ENCODE results near the gene HPD. TPM values are rescaled to one million over a fixed set of nuclear protein-coding genes. Genes with fewer than 3 reads are reported as not detected.
"Not testable (repeated sequence)": the region's sequence is repeated elsewhere in the genome, so short reads cannot be mapped to it uniquely, and the experiment has no call there.

The HPD gene
- total RNA-seq, 4 donors from 2014 or later = 2.0 to 5.0 (median 2.0) TPM; not detected in 1

- DNase-seq (no peak), ATAC-seq (no peak)
- in situ Hi-C loops (cut with MboI; ENCODE audit: low sequenced_read_pairs in 4 of 4) = no loop called here
- Histone ChIP-seq H3K4me1 (peaks cover 0 to under 1% of the 10 kb centered on the region in 2 donors), H3K4me3 (no peak overlapping the region), H3K27ac (no peak overlapping the region), H3K9me3 (no peaks in the 10 kb centered on the region), H3K36me3 (peaks cover 0 to 78% of the 10 kb centered on the region in 2 donors), H3K27me3 (no peaks in the 10 kb centered on the region)
- TF ChIP-seq CTCF (IDR thresholded peaks at IDR 0.05 in 4 of 5, conservative IDR thresholded peaks at IDR 0.05 in 1 of 5) (no peak), POLR2A (IDR thresholded peaks at IDR 0.05) (no peak)
- intact Hi-C loops (cut with DNase I; ENCODE audit: low total_unique reads) = no loop called here
These were observed 39.6 kb upstream of the HPD start for GRCh38 chr12:121898287-121898686.

- no peak for TF ChIP-seq POLR2A (IDR thresholded peaks at IDR 0.05)
- no peak for TF ChIP-seq CTCF (IDR thresholded peaks at IDR 0.05 in 4 of 5, conservative IDR thresholded peaks at IDR 0.05 in 1 of 5)
- intact Hi-C loops (cut with DNase I; ENCODE audit: low total_unique reads) = no loop called here
These were observed 36.0 kb upstream of the HPD start for GRCh38 chr12:121894633-121895032.

GRCh38 chr12:121893961-121894460, 35.4 kb upstream of the HPD start:
- in situ Hi-C loops (cut with MboI; ENCODE audit: low sequenced_read_pairs in 4 of 4) (no loop called here), intact Hi-C loops (cut with DNase I; ENCODE audit: low total_unique reads) (no loop called here)
- Histone ChIP-seq H3K27me3 (no peaks in the 10 kb centered on the region), H3K9me3 (no peaks in the 10 kb centered on the region), H3K4me3 (no peak overlapping the region), H3K27ac (no peak overlapping the region), H3K36me3 (peaks cover 0 to 52% of the 10 kb centered on the region in 2 donors), H3K4me1 (peaks cover 18 to 20% of the 10 kb centered on the region in 2 donors)
- ATAC-seq (no peak), DNase-seq (no peak)
- no peak for TF ChIP-seq POLR2A (IDR thresholded peaks at IDR 0.05)

More at GRCh38 chr12:121894633-121895032, 36.0 kb upstream of the HPD start:
- Histone ChIP-seq H3K27ac (no peak overlapping the region), H3K9me3 (no peaks in the 10 kb centered on the region), H3K36me3 (peaks cover 0 to 58% of the 10 kb centered on the region in 2 donors), H3K4me1 (peaks cover 12 to 16% of the 10 kb centered on the region in 2 donors), H3K27me3 (no peaks in the 10 kb centered on the region), H3K4me3 (no peak overlapping the region)
- DNase-seq = no peak
- in situ Hi-C loops (cut with MboI; ENCODE audit: low sequenced_read_pairs in 4 of 4) = no loop called here
- no peak for ATAC-seq

GRCh38 chr12:121892673-121893561, 34.3 kb upstream of the HPD start:
- Histone ChIP-seq H3K27ac (peak overlapping the region in 1 of 4 donors; percentile 33), H3K36me3 (peaks cover 0 to 46% of the 10 kb centered on the region in 2 donors), H3K4me1 (peaks cover 19 to 24% of the 10 kb centered on the region in 2 donors), H3K27me3 (no peaks in the 10 kb centered on the region), H3K4me3 (no peak overlapping the region), H3K9me3 (no peaks in the 10 kb centered on the region)
- in situ Hi-C loops (cut with MboI; ENCODE audit: low sequenced_read_pairs in 4 of 4) = no loop called here
- ATAC-seq = no peak
- TF ChIP-seq POLR2A (IDR thresholded peaks at IDR 0.05) (no peak), CTCF (IDR thresholded peaks at IDR 0.05 in 4 of 5, conservative IDR thresholded peaks at IDR 0.05 in 1 of 5) (no peak)
- DNase-seq = no peak
- intact Hi-C loops (cut with DNase I; ENCODE audit: low total_unique reads) = no loop called here

GRCh38 chr12:121889661-121890060, 31.0 kb upstream of the HPD start:
- Histone ChIP-seq H3K27ac (peak overlapping the region in 3 of 4 donors; percentile 94 to 97 (median 94)), H3K4me1 (peaks cover 19 to 24% of the 10 kb centered on the region in 2 donors), H3K4me3 (peak overlapping the region; percentile 84 to 99 (median 92)), H3K36me3 (peaks cover 0 to 16% of the 10 kb centered on the region in 2 donors)
- not testable (repeated sequence) for H3K27me3 ChIP-seq, ATAC-seq, H3K9me3 ChIP-seq, DNase-seq
- intact Hi-C loops (cut with DNase I; ENCODE audit: low total_unique reads) = loop anchor here (2.0 to 5.0 kb wide), 3 partner anchors 31 to 202 kb away; partner anchors contain the start of genes HPD and TMEM120B
- in situ Hi-C loops (cut with MboI; ENCODE audit: low sequenced_read_pairs in 4 of 4) = loop anchor here in 3 of 4 donors (5.0 to 10.0 kb wide), 3 partner anchors 95 to 197 kb away; partner anchors contain the start of gene RHOF (in 3 of the 3)
